Progenitor cell of endocrine pancreas (in vitro differentiated cells): ENCODE measurements around the gene GTPBP3. TPM values are rescaled to one million over a fixed set of nuclear protein-coding genes. Genes with fewer than 3 reads are reported as not detected.

ENCODE experiments used
- DNase-seq: peaks from one replicate; pipeline ENCODE4 v3.0.0; 2021; ENCODE audit warnings: low spot score; ENCODE audit not compliant: unreplicated experiment
- H3K27ac Mint-ChIP-seq: 2 replicates; pipeline ENCODE4 v1.8.0; 2021; ENCODE audit warnings: mild to moderate bottlenecking, moderate library complexity, mixed read lengths
- H3K27me3 Mint-ChIP-seq: 2 replicates; pipeline ENCODE4 v1.8.0; 2021; ENCODE audit warnings: mixed read lengths
- H3K36me3 Mint-ChIP-seq: 2 replicates; pipeline ENCODE4 v1.8.0; 2022; ENCODE audit warnings: mixed read lengths; ENCODE audit not compliant: insufficient read depth
- H3K4me1 Mint-ChIP-seq: 2 replicates; pipeline ENCODE4 v1.8.0; 2021; ENCODE audit warnings: low read depth, mixed read lengths
- H3K4me3 Mint-ChIP-seq: 2 replicates; pipeline ENCODE4 v1.8.0; 2021; ENCODE audit warnings: low read depth, mild to moderate bottlenecking, moderate library complexity, mixed read lengths
- H3K9me3 Mint-ChIP-seq: 2 replicates; pipeline ENCODE4 v1.8.0; 2021; ENCODE audit warnings: low read depth, mixed read lengths
- CTCF ChIP-seq: fragments of 200-600 bp; sonication (generic); IDR thresholded peaks from one replicate; pipeline ENCODE4 v1.5.0; 2021; ENCODE audit warnings: antibody characterized with exemption, mild to moderate bottlenecking; ENCODE audit not compliant: unreplicated experiment
- total RNA-seq: library from RNA; stranded (reverse); gene quantifications from 2 replicates; pipeline ENCODE4 v1.2.1, GENCODE V29; 2021

GTPBP3 gene
- total RNA-seq, 1 donor from 2014 or later, result 44.5 TPM

GRCh38 chr19:17311455-17312188, 25.7 kb upstream of the GTPBP3 start:
- Mint-ChIP-seq H3K36me3 (peaks cover 6% of the 10 kb centered on the region), H3K4me1 (peaks cover 19% of the 10 kb centered on the region), H3K9me3 (no peaks in the 10 kb centered on the region), H3K27me3 (no peaks in the 10 kb centered on the region), H3K27ac (peak overlapping the region; percentile 43), H3K4me3 (peak overlapping the region; percentile 53)
- no peak for DNase-seq
- TF ChIP-seq CTCF, result no peak

- H3K9me3 Mint-ChIP-seq, result no peaks in the 10 kb centered on the region
- H3K27ac Mint-ChIP-seq, result no peak overlapping the region
- H3K4me3 Mint-ChIP-seq, result no peak overlapping the region
- peaks cover 19% of the 10 kb centered on the region for H3K4me1 Mint-ChIP-seq
- no peak for DNase-seq
- no peak for TF ChIP-seq CTCF
- peaks cover 6% of the 10 kb centered on the region for H3K36me3 Mint-ChIP-seq
- H3K27me3 Mint-ChIP-seq, result no peaks in the 10 kb centered on the region
Observed at GRCh38 chr19:17312189-17313113, 24.9 kb upstream of the GTPBP3 start.

GRCh38 chr19:17314007-17314593, 23.3 kb upstream of the GTPBP3 start:
- no peak for DNase-seq
- H3K4me3 Mint-ChIP-seq, result no peak overlapping the region
- peaks cover 6% of the 10 kb centered on the region for H3K36me3 Mint-ChIP-seq

GRCh38 chr19:17318966-17319365, 18.4 kb upstream of the GTPBP3 start:
- H3K27ac Mint-ChIP-seq, result no peak overlapping the region
- no peaks in the 10 kb centered on the region for H3K4me1 Mint-ChIP-seq
- no peaks in the 10 kb centered on the region for H3K27me3 Mint-ChIP-seq
- peaks cover 12% of the 10 kb centered on the region for H3K36me3 Mint-ChIP-seq
- DNase-seq, result no peak
- H3K4me3 Mint-ChIP-seq, result no peak overlapping the region
- no peak for TF ChIP-seq CTCF
- H3K9me3 Mint-ChIP-seq, result no peaks in the 10 kb centered on the region

More at GRCh38 chr19:17314007-17314593, 23.3 kb upstream of the GTPBP3 start:
- Mint-ChIP-seq H3K27ac (no peak overlapping the region), H3K4me1 (peaks cover 14% of the 10 kb centered on the region), H3K27me3 (no peaks in the 10 kb centered on the region), H3K9me3 (no peaks in the 10 kb centered on the region)
- no peak for TF ChIP-seq CTCF
